Loucy (cell line): ENCODE results near the gene HELZ.

Source experiments
- EZH2phosphoT487 ChIP-seq: fragments of 200-600 bp; IDR thresholded peaks from 2 replicates; pipeline ENCODE4 v1.6.1; 2018; ENCODE audit warnings: antibody characterized with exemption, mild to moderate bottlenecking, moderate library complexity, borderline replicate concordance
- TF ChIP-seq, protein P1 (sequence below): fragments of 200-600 bp; sonication (generic); conservative IDR thresholded peaks from 2 replicates; pipeline ENCODE4 v1.5.1; 2014; ENCODE audit warnings: mild to moderate bottlenecking, antibody characterized with exemption, low read length

DNA sequence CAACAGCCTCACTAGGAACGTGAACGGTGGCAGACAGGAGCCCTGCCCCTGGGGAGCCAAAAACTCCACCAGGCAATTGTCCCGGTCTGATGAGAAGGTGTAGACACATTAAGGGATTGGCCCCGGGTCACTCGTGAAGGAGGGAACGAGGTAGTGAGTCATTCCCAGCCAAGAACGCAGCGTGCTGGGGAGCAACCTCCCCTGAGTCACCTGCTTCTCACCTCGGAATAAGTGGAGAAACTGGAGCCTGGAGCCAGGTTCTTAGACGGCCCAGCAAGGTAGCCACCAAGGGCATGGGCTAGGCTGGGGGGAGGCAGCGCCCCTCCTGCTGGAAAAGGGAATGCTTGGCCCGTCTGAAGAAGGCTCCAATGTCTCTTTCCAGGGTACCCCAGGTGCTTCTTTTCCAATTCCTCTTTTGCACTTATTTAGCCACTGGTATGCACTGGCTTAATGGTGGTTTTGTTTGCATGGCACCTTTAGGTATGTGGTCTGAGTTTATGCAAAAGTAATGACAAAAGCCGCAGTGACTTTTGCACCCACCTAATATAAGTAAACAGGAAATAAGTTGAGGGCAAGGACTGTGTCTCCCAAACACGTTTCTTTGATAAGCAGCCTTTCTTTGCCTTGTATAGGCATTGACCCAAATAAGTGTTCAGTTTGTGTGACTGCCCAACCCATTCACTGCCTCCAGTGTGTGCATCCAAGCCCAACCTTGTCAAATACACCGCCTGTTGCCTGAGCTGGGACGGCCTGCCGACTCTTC, 1.8 kb upstream of the HELZ start:
- TF ChIP-seq, protein P1, sequence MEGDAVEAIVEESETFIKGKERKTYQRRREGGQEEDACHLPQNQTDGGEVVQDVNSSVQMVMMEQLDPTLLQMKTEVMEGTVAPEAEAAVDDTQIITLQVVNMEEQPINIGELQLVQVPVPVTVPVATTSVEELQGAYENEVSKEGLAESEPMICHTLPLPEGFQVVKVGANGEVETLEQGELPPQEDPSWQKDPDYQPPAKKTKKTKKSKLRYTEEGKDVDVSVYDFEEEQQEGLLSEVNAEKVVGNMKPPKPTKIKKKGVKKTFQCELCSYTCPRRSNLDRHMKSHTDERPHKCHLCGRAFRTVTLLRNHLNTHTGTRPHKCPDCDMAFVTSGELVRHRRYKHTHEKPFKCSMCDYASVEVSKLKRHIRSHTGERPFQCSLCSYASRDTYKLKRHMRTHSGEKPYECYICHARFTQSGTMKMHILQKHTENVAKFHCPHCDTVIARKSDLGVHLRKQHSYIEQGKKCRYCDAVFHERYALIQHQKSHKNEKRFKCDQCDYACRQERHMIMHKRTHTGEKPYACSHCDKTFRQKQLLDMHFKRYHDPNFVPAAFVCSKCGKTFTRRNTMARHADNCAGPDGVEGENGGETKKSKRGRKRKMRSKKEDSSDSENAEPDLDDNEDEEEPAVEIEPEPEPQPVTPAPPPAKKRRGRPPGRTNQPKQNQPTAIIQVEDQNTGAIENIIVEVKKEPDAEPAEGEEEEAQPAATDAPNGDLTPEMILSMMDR = no peak
- TF ChIP-seq EZH2phosphoT487 = no peak
